RPMI8226 (cell line): ENCODE results near the gene DUOX2.
A peak's percentile ranks its signal among the peaks of the same experiment; 100 is the strongest.
"Not testable (repeated sequence)": the region's sequence is repeated elsewhere in the genome, so short reads cannot be mapped to it uniquely, and the experiment has no call there.

Experiments used
- DNase-seq: peaks from one replicate; pipeline ENCODE4 v3.0.0-alpha.2; 2015

The DUOX2 gene

DNA sequence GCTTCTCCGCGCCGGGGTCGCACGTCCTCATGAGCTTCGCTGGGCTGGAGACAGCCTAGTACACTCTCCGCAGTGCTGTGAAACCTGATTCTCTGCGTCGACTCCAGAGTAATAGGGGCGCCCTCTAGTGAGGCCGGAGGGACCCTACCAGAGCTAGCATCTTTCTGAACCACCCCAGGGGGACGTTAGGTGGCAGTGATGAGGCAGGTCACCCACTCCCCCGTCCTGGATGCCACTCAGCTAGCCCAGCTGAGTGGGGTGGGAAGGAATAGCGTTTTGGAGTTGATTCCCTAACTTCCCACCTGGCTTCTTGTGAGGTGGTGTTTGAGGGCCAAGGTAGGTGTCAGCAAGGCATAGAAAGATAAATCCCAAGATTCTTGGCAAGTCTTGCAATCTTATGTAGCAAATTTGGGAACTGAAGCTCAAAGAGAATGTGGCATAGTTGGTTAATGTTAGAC lies 4.2 kb upstream of the DUOX2 start:
- peak; percentile 80 for DNase-seq

DNA sequence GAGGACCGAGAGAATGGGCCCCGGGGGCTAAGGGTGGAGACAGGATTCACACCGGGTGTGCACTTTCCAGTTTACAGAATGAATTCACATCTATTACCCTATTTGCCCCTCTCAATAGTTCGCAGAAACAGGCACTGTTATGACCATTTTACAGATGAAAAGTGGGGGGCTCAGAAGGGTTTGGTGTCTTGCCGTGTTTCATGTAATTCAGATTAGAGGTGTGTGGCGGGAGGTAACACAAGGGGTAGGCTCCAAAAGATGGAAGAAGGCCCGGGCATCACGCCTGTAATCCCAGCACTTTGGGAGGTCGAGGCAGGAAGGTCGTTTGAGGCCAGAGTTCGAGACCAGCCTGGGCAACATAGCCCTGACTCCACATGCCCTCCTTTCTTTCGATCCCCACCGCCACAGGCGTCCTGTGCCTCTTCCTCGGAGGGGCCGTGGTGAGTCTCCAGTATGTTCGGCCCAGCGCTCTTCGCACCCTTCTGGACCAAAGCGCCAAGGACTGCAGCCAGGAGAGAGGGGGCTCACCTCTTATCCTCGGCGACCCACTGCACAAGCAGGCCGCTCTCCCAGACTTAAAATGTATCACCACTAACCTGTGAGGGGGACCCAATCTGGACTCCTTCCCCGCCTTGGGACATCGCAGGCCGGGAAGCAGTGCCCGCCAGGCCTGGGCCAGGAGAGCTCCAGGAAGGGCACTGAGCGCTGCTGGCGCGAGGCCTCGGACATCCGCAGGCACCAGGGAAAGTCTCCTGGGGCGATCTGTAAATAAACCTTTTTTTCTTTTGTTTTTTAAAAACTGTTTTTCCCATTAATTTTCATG lies 3.5 kb upstream of the DUOX2 start:
- no peak for DNase-seq

DNA sequence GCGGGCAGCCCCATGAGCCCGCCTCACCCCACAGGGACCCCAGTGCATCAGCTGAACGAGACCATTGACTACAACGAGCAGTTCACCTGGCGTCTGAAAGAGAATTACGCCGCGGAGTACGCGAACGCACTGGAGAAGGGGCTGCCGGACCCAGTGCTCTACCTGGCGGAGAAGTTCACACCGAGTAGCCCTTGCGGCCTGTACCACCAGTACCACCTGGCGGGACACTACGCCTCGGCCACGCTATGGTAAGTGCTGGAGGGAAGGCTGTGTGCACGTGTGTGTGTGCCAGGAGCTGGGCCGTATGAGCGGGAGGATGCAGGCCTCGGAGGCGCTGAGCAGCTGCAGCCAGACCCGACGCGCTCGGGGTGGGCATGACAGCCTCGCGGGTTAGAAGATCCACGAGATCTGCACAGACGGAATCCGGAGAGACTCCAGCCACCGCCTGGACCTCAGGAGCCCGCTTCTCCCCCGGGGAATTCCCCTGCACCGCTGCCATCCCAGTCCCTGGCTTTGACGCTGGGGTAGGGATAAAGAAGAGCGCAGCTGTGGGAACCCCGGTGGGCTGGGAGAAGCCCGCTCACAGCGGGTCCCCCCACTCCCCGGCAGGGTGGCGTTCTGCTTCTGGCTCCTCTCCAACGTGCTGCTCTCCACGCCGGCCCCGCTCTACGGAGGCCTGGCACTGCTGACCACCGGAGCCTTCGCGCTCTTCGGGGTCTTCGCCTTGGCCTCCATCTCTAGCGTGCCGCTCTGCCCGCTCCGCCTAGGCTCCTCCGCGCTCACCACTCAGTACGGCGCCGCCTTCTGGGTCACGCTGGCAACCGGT lies 2.7 kb upstream of the DUOX2 start:
- DNase-seq, result no peak

DNA sequence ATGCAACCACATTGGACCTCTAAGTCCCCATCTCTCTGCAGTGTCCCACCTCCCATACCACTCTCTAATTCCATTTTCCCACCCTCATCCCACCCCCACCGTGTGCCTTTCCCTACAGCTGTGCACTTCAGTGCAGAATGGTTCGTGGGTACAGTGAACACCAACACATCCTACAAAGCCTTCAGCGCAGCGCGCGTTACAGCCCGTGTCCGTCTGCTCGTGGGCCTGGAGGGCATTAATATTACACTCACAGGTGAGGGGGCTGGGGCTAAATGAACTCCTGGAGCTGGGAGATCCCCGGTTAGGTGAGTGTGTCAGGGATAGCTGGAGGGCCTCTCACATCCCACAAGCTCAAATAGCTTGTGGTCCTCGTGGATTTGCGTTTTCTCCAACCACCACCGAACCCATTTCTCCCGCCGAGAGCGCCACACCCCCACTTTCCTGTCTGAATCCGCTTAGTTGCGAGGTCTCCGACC lies 2.1 kb upstream of the DUOX2 start:
- DNase-seq, result no peak

DNA sequence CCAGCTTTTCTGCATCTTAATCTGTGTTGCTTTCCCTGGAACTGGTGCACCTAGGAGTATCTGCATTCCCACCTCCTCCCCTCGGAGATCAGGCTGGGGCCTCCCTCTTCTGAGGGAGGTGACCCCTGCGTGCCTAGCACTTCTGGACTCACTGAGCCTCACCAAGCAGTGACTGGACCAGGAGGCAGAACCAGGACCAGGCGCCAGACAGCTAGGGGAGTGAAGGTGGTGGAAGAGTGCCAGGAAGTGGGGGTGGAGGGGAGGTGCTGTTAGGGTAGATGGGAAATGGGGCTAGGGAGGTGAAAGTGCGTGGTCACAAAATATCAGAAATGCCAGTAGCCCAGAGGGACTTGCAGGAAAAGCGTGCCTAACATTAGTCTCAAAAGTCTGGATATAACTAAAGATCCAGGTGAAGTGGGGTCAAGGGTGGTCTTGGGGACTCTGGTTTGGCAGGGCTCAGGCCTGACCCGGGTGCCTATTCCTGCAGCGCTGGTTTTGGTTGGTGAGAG lies 1.4 kb upstream of the DUOX2 start:
- DNase-seq, result no peak

DNA sequence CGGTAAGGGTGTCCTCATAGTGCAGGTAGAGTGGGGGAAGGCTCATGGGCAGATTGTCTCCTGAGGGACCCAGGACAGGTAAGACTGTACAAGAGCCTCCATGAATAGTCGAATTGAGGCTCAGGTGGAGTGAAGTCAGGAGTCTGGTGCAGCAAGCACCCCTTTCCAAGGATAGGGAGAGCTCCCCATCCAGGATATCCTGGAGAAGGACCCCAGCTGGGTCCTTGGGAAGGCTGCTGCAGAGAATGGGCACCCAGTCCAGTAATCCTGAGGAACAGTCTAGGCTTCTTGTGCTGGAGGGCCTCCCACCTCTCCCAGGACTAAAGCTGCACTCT lies 746 bp upstream of the DUOX2 start:
- DNase-seq, result no peak

DNA sequence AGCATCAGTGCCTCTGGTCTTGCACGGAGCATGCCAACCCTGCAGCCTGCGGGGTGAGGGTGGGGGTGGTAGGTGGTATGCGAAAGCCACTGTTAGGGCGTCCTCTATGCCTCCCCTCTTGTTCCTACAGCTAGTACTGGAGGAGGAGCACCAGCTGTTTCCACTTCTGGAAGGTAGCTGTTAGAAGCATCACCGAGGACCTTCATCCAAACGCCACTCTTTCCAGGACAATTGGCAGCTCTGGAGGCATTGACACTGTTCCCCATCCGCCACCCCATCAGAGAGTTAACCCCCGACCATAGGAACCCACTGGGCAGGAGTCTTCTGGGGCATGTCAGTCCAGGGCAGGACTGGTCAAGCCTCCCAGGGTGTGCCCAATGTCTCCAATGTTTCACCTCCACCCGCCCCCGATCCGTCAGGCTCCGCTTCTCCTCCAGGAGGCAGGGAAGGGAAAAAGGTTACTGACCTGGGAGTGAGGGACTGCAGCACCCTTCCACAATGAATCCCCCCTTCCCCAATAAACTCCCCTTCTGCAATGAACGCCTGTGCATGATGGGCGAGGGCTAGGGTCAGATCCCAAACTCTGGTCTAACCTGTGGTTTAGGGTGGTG lies 487 bp downstream of the DUOX2 start:
- no peak for DNase-seq

DNA sequence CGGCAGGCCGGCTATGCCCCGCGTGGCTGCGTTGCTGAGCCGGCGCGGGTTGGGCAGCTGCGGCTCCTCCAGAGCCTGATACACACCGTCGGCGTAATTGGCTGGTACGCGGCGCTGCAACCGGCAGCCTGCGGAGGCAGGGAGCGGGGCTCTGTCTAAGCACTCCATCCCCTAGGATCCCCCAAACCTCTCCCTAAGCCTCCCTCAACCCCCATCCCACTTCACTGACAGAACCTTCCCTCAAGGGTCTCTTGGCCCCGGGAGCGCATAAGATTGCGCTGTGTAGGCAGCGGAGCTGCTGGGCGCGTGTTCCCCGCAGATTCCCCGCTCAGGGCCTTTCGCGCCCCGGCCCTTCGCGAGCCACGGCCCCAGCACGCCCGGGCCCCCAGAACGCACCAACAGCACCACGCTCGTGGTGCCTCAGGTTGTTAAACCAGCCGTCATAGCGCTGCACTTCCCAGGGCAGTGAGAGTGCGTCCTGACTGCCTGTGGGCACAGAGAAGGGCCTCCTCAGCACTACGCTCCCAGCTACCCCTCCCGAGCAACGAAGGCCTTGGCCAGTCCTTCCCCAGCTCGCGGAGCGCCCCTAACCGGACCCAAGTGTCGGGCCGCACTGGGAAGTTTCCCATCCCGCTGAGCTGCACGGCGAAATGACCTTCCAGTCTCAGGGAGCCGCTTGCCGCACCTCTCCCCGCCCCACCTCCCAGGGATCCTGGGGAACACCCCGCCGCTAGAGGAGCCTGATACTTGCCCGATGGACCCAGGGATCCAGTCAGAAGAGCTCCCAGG lies 1.2 kb downstream of the DUOX2 start:
- DNase-seq, result no peak

DNA sequence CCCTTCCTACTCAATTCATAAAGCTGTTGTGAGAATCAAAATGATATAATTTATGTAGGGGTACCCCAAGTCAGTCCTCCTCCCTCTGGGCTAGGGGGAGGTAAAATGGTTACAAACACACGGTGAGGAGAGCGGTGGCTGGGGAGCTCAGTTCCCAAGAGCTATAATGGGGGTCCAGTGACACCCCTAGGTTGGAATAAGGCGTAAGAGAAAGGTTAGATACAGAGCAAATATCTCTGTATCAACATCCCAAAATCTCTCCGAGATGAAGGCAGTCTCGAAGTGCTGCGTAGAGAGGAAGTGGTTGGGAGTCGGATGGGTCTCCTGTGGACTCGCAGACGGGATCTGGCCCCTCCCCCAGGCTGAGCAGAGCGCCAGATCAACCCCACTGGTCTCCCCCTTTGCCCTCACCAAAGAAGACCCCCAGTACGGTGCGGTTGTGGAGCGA lies 1.8 kb downstream of the DUOX2 start:
- no peak for DNase-seq

DNA sequence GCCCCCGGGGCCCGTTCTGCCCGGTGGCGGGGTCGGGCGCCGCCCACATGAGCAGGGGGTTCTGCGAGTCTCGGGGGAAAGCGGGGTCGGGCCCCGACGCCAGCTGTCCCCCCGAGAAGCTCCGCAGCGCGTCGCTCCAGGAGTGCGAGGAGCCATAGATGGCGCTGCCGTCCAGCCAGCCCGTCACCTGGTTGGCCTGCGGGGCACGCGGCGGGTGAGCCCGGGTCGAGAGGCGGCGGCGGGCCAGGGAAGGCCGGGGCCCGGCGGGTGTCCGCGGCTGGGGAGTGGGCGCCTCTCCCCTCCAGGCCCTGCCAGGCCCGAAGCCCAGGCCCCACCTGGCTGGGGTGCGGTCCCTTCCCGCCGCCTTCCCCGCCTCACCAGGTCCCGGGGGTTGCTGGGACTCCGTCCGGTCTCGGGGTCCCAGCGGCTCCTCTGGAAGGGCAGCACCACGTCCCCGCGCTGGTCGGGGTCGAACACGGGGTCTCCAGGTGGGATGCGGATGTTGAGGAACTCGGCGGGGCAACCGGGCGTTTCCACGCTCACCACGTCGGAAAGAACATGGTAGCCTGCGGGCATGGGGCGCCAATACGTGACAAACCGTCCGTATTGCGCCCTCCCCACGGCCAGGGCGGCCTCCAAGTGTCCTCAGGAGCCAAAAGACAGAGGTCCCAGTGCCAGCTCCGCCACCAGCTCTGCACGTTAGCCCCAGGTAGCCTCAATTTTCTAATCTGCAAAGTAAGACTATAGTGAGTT lies 2.4 kb downstream of the DUOX2 start:
- no peak for DNase-seq

DNA sequence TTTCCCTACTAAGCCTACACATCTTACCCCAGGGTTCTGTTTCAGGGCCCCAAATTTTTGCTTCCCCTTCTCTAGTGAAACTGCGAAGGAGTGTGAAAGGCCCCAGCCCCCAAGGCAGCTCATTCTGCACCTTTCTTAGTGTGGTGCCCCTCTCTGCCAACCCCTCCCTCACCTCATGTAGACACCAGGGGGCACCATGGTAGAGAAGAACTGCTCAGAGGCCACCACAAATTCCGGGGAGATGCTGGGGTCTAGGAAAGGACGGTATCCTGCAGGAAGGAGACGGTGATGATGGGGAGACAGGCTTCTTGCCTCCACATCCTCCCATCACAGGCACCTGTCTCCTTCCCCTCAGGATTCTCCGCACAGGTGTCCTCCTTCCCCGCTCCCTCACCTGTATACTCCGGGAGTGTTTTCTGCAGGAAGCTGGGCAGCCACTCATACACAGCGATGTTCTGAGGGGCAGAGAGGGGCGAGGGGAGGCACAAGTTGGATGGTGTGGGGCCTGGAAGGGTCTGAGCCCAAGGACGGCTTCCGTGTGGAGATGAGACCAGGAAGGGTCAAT lies 3.6 kb downstream of the DUOX2 start:
- DNase-seq, result no peak

DNA sequence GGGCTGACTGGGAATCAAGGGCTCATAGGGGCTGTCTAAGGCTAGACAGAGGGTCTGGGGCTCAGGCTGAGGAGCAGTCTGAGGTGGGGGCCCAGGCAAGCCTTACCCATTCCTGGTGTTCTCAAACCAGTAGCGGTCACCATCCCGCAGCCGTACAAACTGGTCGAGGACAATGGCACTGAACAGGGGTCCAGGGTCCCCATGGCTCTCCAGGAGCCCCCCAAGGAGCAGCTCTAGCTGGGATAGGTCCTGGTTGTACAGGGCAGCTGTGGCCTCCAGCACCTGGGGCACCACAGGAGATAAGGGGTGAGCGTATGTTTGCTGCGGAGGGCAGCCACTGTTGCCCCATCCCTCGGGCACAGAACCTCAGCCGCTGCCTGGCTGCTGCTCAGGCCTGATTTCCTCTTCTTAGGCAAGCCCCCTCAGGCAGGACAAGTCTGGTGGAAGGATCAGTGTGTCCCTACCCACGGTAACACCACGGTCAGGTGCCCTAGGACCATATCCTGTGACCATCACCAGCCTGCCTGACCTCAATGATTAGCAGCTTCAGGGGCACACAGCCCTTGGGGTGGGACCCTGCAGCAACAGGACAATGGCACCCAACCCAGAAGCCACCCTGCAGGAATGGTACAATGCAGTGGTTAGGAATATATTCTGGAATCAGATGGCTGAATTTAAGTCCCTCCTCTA lies 5.9 kb downstream of the DUOX2 start:
- DNase-seq, result no peak

DNA sequence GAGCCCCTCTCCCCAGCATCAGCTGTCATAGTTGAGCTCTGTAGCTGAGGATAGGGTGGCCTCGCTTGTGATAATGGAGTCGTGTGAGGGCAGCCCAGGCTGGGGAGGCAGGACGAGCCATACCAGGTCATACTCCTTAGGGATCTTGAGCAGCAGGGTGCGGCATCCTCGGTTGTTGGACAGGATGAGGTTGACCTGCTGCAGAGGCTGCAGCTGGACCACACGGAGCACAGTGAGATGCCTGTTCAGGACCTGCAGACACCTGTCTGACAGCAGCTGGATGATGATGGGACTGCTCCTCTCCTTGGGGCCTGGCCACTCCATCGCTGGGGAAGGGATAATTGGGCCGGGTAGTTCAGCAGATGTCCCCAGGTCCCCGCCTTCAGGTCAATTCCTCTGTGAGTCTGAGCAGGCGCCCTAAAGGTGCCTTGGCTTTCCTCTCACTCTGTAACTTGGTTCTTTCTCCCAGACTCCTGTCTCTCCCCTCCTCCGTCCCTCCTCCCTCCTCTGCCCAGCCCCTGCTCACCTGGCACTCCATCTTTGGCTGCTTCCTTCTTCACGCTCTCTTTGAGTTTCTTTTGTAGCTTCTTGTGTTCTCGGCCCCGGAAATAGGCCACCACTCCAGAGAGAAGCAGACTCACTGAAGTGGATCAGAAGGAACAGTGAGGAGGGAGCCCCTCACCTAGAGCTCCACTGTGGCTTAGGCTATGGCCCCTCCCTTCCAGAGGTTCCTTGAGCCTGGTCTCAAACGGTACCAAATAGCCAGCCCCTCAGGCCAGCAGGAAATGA lies 7.8 kb downstream of the DUOX2 start:
- no peak for DNase-seq

DNA sequence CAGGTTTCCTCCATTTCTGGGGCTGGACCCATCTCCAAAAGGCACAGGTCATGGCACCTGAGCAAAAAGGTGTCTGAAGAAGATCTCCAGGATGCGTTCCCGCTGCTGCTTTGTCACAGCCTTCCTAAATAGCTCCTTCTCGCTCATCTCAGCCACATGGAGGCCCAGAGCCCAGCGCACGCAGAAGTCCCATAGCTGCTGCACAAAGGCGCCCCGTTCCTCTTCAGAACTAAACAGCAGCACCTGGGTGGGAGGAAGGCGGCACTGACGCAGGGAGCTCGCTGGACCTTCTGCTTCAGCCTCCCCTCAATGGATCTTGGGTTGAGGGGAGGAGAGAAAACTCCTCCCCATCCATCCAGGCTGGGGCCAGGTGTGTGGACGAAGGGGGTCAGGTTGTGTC lies 8.4 kb downstream of the DUOX2 start:
- DNase-seq, result no peak

DNA sequence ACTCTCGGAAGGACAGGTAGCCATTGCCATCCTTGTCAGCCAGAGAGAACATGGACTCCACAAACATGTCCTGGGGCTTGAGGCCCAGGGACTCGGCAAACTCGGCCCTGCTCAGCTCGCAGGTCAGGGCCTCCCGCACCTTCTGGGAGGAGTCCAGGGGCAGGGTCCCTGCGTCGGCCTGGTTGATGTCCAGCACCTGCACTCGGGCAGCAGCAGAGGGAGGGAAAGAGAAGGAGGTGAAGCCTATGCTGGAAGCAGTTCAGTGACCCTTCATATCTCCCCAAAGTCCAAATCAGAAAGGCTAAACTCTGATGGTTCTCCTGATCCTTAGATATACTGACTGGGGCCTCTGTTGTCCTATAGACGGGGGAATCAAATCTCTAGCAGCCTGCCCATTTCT lies 9.8 kb downstream of the DUOX2 start:
- DNase-seq, result not testable (repeated sequence)

DNA sequence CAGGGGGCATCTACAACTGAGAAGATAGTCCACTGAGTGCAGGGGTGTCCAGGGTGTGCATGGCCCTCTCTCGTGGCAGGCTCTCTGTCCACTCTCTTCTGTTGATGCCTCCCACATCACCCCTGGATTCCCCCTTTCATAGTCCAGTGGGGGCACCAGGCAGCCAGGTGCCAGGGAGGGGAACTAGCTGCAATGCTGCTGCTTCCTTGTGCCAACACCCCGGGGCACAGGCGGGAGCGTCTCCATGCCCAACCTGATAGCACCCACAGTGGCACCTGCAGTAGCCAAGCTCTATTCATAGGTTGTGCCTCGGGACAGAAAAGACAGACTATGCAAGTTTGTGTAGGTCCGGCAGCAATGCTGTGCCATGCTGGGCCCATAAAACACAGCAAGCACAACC lies 11.7 kb downstream of the DUOX2 start:
- DNase-seq, result no peak

DNA sequence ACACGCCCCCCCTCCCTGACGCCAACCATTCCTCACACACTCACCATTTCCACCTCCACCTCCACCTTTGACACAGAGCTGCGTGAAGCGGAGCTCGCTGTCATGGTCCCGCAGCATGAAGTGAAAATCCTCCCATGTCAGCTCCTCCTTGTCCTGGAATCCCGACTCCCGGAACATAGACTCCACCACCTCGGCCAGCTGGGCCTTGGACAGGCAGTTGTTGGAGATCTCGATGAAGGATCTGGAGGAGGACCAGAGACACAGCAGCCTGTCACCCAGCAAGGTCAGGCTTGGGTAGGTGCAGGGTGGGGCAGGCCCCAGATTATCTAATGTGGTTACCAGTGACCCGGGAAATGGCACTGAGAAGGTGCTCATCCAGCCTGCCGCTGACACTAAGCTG lies 12.2 kb downstream of the DUOX2 start:
- DNase-seq, result no peak

DNA sequence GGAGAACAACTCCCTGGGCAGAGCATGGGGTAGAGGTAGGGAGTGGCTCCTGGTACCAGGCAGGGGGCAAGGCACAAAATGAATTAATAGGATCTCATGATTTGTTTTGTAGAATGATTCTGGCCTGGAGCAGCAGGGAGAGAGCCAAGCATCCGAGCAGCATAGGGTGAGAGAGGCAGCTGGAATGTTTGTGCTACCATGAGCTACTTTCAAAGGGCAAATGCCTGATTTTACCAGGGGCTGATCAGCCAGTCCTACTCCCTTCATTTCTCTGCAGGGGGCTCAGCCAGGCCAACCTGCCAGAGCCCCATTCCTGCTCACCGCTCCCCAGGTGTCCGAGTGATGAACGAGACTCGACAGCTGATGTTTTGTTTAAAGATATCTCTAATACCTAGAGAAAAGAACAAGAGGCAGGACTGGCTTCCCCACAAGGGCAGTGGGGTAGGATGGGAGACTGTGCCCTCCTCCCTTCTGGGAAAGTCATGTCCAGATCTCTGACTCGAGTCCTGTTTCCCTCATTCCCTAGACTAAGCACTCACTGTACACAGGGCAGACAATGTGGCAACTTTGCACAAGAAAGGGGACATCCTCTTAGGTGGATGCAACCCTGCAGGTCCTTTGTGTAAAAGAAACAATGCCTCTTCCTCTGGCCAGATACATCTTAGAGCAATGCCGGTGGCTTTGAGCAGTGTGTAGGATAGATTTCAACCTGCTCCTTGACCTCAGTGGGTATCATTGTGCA lies 12.9 kb downstream of the DUOX2 start:
- no peak for DNase-seq

DNA sequence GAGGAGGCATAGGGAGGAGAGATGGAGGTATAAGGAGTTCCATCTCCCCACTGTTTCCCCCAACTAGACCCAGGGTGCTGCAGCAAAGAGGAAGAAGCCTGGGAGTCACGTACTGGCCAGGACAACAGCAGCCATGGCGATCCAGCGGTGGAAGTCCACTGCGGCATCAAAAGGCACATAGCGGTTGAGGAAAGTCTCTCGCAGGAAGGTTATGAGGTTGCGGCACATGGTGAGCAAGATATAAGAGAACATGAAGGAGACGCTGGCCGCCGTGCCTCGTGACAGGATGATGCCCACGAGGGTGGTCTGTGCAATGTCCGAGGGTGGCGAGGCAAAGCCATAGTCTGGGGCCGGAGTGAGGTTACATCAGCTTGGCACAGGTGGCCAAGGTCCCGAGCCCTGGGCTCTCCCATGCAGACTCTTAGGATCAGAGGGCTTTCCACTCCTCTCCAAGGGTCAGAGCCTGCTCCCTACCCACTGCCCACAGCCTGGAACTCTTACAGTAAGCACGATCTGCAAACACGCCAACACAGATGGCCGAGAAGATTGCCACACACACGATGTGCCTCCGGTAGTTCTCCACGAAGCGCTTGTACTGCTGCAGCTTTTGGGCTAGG lies 14.3 kb downstream of the DUOX2 start:
- no peak for DNase-seq
